HG02610 (cell line): ENCODE data around the gene KIAA0825.

Experiments used
- ATAC-seq: cut with Tn5 transposase; IDR thresholded peaks from one replicate; pipeline ENCODE4 v1.9.1; 2021; ENCODE audit warnings: mild to moderate bottlenecking, moderate library complexity; ENCODE audit not compliant: unreplicated experiment

KIAA0825 gene

DNA sequence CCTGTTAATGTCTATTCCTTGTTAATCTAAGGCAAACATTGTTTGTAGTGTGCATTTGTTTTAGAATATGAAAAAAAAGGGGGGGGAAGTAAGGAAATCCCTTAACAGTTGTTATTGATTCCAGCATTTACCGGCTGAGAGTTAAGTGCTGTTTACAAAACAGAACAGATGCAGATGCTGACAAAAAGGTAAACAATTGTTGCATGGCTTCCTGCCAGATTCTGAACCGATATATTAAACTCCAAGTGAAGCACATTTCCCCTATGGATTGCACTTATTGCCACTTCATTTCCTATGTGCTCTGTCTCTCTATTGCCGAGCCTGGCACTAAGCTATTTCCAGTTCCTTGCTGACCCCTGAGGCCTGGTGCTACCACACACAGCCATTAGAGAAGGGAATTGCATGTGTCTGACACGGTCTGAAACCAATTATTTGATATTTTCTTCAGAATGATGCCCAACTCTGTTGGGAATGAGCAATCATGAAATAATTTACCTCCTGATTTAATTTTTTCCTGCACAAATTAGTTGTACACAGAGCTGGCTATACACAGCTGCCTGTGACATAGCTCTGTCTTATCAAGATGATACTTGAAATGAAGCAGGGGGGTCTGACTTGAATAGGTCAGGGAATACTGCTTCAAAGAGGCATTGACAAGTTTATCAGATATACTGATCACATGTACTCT, 109.8 kb downstream of the KIAA0825 start:
- ATAC-seq = no peak

DNA sequence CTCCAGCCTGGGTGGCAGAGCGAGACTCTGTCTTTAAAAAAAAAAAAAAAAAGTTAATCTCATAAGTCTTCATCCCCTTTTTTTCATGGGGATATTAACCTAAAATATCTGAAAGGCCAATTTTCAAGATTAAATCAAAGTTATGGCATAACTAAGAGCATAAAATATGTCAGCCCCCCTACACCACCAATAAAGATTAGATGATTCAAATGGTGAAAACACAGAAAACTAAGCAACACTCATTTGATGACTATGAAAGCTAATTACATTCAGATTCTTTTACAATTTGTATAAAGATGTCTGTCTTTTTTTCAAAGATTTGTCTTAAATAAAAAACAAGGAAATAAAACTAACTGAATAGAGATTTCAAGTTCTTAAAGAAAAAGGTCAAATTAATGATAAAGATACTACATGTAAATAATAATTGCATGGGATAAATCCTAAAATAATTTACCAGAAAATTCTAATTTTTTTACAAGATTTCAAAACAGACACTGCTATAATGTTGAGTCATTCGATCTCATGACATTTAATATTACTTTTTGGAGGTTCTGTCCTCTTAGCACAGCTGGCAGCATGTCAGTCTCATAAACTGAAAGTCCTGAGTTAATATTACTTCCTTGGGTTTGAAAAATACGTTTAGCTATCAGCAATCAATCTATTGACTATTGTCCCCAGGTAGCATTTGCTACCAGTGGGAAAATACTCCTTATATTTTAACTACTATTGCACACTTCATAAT, 112.9 kb downstream of the KIAA0825 start:
- no peak for ATAC-seq

DNA sequence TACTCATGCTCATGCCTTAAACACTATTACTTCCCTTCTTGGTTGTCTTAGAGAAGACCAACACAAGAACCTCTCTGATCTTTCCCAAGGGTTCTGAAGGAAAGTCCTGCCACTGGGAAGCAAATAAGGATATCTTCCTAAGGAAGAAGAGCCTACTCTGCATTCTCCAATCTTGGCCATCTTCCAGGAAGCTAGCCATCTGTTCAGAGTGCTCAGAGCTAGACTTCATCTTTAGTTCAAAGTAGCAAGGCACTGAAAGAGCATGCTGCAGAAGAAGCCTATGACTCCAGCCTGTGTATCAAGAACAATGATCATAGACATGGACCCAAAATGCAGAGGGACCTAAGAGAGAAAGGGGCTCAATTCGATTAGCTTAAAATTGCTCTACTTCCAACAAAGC, 114.7 kb downstream of the KIAA0825 start:
- ATAC-seq = no peak

DNA sequence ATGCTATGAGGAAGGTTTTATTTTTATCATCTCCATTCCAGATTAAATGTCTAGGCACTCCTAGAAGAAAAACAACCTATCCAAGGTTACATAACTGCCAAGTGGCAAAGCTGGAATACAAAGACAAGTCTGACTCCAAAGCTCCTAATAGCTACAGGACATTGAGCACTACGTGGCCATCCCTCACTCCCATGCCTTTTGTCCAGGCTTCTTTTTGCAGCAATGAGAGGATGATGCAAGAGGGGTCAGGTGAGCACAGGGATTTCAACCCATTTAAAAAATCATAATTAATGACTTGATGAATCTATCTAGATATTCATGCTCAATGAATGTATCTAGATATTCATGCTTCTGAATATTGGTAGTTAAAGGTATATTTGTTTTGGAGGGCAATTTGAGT, 117.0 kb downstream of the KIAA0825 start:
- ATAC-seq = no peak

DNA sequence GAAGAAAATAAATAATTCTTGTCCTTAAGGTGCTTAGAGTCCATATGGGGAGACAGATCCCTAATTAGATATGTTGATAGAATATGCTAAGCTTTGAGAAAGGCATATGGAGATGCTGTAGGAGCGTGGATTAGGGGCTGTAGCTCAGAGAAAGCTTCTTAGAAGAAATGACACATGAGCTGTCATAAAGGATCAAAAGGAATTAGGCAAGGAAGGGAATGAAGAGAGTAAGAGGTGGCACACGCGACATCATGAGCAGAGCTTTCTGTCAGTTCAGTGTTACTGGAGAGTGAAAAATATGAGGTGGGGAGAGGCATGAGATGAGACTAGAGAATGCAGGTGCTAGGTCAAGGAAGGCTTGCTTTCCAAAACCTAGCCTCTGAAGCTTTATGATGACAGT, 118.6 kb downstream of the KIAA0825 start:
- no peak for ATAC-seq

DNA sequence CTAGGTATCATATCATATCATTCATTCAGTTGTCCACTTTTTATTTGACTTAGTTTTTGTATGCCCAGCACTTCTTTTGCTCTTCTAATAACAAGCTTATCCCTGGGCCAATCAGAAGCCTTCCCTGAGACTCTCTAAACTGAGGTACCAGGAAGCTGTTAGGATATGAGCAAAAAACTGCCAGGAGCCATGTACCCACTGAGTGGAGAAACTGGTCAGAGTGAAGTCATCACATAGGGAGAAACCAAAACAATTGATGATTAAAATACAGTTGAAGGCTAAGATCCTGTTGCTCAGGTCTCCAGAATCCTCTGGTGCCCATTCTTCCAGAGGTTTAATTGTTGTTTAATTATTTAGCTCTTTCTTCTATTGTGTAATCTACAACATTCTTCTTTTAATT, 120.2 kb downstream of the KIAA0825 start:
- ATAC-seq = no peak

DNA sequence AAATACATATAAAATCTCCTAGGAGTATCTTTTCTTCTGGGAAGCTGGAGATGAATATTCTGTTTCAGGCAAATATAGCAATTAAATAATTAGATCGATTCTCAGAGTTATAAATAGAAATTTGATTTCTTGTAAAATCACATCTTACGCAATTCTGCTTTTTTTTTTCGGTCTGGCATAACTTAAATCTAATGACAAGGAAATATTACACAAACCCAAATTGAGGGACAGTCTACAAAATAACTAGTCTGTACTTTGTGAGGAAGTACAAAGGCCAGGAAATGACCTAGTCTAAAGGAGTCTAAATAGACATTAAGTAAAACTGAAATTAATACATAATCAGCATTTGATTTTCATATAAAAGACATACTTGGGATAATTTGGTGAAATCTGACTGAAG, 133.3 kb downstream of the KIAA0825 start:
- ATAC-seq = no peak

DNA sequence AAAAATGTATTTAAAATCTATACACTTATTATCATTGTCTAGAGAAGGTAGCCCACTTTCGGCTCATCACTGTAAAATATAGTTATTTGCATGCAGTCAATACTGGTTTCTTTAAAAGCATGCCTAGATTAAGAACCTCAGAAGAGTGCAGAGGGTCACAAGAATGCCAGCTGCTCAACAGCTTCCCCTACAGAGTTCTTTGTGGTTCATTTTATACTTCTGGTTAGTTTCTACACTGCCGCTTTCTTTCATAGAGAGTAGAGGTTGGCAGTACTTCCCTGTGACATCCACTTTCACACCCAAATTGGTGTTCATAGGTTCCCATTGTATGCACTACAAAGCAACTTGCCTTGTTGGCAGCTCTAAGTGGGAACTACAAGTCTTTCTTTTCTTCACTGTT, 137.3 kb downstream of the KIAA0825 start:
- no peak for ATAC-seq

DNA sequence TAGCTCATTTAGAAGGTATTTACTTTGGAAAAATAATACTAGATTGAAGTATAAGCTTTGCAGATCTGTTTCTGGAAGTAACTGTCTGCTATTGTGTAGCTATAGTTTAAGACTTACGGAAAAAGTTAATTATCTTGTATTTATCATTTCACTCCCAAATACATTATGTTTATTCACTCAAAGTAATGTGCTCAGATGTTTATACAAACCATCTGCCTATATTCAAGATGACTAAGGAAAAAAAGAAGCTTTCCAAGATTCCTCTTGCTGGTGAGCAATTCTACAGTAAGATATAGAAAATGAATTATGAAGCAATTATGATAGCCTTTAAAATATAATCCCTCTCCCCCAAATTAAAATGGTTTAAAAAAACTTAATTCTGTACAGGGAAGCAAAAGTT, 137.9 kb downstream of the KIAA0825 start:
- no peak for ATAC-seq

DNA sequence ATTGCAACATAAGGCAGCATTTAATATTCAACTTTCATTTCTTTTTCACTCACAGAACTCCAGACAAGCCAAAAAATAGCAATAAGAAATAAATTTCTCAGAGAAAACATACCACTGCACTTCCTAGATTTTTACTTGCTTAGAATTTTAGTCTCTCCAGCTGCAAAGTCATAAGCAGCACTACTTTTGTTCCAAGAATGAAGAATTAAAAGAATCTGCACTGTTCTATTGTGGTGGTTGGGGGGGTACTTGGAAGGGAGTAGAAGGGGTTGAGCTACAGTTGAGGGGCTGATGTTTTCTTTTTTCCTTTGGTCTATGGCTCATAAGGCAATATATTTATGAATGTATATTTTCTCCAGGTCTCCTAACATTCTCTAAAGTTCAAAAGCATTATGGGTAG, 144.5 kb downstream of the KIAA0825 start:
- ATAC-seq = no peak

DNA sequence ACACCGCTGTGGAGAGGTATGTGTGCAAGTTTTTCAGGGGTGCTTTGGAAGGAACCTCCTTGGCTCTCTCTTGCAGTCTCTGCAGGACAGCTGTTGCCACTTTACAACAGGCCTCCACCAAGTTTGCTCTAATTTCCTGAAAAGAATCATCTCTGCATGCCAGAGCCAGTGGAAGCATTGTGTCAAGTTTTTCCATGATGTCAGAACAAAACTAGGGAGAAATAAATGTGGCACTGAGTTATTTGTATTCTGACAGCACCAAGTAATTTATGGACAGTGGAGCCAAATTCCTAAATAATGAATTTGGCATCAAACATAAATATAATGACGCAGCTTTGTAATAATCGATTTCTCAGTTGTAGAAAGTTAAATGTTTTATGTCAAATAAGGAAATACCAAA, 146.9 kb downstream of the KIAA0825 start:
- ATAC-seq = no peak

DNA sequence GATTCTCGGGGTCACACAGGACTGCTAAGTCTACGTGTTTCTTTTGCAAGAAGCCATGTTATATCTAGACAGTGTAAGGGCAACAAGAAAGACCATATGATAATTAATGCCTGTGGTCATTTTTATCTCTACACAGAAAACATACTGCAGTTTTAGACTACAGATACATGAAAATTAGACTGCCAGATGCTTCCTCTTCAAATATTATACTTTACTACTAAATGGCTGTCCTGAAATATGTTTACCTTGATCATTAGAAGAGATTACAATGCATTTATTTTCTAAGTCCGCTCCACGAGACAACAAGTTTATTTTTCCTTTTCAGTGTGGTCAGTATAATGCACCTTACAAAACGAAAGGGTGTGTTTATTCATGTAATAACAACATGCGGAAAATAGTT, 147.6 kb downstream of the KIAA0825 start:
- no peak for ATAC-seq

DNA sequence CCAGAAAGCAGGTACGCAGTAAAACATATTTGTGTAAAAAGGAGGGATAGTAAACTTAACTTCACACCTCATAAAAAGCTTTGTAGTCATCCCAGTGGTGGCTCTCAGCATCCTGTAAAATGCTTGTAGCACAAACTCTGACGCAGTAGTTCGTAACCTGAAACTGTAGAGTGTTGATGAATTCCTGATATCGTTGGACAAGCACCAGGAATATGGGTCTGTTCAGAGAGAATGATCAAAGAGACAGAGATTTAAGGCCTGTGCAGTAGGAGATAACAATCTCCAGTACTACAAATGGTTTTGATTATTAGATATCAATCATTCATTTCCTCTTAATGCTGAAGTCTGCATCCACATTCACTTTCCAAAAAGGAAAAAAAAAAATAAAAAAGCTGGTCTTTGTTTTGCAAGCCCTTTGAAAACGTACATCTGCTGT, 148.5 kb downstream of the KIAA0825 start:
- no peak for ATAC-seq

DNA sequence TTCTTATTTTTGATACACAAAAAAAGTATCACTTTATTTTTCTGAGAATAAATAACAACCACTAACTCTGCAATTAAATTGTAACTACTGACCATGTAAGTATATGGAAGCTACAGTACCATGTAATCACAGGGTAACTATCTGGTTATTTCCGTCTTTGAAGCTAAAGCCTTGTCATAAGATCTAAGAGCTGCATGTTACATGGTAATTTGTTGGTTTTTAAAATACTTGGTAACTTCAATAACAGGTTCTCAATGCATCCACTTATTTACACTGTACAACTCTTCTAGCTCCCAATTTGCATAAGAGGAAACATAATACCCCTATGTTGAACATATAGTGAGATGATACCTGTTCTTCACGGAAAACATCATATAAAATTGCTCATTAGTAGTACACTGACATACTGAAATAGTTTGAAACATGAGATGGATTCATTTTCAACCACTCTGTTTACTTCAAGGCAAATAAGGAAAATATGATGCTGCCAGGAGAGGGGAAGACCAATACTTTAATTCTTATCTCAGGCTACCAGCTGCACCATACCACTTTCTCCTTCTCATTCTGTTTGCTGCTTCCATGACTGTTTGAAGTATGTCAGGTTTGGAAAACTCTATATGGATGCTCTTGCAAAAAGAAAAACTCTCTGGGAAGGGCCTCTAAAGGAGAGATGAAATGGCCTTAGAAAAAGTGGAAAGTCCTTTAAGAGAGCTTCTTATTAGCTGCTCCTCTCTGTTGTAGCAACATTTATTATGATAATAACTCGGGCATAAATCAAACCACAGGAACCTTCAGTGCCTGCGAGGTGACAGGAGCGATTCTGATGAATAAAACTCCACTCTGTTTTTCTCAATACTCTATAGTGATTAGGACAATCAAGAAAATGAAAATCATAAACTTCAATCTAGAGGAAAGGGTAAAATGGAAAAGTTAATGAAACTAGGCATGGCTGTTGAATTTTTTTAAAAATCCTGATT, 150.2 kb downstream of the KIAA0825 start:
- no peak for ATAC-seq

DNA sequence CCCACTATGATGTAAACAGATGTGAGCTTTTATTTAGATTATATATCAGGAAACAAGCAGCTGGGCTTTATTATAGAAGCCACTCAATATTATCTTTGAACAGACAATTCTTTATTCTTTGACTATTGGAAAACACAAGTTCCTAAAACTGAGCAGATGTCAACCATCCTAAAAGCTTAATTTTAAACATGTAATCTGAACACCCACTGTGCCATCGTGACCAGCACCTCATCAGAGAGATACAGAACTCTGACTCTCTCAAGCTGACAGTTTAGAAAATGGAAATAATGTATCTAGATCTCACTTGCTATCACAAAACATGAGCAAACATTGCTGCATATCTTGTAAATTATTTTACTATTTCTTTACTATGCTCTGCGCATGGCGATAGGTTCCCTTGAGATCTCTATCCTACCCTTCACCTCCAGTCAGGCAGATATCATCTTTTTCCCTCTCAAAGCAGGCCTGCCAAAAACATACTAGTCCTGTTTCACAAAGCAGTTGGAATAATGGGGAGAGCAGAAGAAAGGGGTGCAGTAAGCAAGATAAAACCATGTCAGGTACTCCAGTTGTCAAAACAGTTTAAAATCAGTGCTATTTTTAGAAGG, 151.0 kb downstream of the KIAA0825 start:
- no peak for ATAC-seq

DNA sequence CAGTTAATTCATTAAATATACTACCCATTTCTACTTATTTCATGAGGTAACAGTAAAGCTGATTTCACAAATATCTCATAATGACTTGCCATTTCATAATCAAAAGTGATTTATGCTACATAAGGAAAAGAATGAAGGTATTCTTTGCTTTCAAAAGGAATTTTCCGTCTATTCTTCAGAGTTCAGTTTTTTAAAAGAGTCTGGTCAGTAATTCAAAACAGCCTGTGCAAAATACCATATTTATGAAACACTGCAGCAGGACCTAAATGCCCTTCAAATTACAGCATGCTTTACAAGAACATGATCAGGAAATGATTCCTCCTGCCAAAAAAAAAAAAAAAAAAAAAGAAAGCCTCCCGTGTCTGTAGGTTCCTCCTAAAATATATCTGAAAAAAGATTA, 154.7 kb downstream of the KIAA0825 start:
- ATAC-seq = no peak

DNA sequence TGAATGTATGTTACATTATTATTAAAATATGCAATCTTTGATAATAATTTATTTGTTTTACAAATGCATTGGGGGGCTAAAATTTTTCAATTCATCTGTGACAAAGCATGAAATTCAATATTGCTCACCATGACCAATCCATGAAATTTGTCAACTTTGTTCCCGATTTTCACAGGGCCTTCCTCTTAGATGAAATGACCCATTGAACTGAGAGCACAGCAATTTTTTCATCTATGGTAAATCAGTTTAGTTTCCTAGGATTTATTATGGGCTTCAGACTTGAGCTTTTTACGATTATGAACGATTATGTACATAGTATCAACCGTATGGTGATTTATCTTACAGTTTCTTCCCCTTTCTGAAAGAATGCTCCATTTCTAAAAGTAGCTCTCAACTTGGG, 157.3 kb downstream of the KIAA0825 start:
- ATAC-seq = no peak

DNA sequence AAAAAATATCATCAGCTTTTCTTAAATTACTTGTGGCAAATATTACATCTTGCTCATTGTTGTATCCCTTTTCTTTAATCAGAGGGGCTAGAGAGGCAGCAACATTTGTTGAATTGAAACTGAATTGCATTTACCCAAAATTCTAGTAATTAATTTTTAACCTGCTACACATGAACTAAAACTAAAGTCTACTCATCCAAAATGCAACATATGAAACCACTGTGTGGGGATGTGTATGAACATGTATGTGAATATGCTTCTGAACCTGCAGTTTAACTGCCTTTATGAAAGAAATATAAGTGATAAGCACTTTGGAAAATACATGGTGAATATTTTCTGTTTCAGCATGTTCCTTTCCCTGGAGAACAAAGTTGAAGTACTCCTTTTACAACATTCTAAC, 158.5 kb downstream of the KIAA0825 start:
- ATAC-seq = no peak

DNA sequence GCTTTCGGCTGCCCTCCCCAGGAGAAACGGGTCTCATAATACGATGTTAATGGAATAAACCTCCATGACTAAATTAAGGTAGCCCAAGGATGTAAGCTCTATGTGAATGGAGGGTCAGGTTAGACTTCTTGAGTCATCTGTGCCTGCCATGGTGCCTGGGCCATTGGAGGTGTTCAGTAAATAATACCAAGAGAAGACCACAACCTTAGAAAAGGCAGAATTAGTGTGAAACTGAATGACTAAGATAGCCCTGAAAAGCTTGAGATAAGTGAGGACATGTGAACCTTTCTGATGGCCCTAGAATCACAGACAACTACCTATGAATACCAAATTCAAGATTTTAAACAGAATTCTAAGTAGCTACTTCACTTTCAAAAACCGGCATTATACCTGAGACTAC, 160.6 kb downstream of the KIAA0825 start:
- ATAC-seq = no peak

DNA sequence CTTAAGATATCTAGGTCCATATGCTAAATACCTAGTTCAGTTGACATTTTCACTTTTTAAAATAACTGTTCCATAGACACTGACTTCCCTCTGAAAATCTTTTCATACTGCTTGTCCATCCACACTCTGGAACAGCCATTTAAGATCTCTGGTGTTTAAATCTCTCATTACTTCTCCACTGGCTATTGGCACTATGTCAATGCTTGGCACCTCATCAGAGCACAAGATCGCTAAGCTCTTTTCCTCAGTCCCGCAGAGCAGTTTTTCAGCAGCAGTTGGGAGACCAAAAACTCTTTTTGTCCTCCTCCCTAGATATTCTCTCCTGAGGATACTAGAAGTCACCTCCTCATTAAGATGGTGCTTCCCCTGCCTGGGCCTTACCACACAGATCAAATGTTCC, 172.7 kb downstream of the KIAA0825 start:
- ATAC-seq = no peak

DNA sequence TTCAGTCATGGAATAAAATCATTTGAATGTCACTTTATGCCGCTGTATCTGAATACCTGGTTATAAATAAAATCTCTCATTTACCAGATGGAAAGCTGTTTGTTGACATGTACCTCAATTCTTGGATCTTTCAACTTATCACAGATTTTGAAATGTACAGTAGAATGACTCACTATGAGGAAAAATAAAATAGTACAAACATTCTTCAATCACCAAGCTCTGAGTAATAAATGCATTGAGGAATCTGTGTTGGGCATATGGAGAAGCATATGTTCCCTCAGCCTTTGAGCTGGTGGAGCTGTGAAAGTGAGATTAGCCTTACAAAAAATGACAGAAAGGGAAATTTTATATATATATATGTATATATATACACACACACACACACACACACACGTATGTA, 175.4 kb downstream of the KIAA0825 start:
- ATAC-seq = no peak
